GM08714 (cell line): ENCODE data around the gene NR1H2.

ENCODE experiments used
- H3K4me3 ChIP-seq: fragments of 200-500 bp; sonication (Bioruptor generic); 2 replicates; pipeline ENCODE4 v1.5.1; 2014; ENCODE audit warnings: mild to moderate bottlenecking, low read length, inconsistent platforms
- ZNF274 ChIP-seq: IDR thresholded peaks from 2 replicates; pipeline ENCODE4 v1.6.1; 2012; ENCODE audit warnings: mild to moderate bottlenecking, low read depth, low read length

Gene NR1H2

GRCh38 chr19:50376166-50377050 is at the start of gene NR1H2:
Gene NR1H2 (plus strand): TSS chr19:50376457. CDS start chr19:50377606, 1,149 bp downstream.
- TF ChIP-seq ZNF274 = no peak
- H3K4me3 ChIP-seq = peak within 1 kb of the TSS; percentile 78

- no peak for TF ChIP-seq ZNF274
These were observed 49.2 kb upstream of the NR1H2 start for GRCh38 chr19:50327013-50327412.

GRCh38 chr19:50327461-50328223 is 48.6 kb upstream of the NR1H2 start:
- no peak for TF ChIP-seq ZNF274
- H3K4me3 ChIP-seq = no peak overlapping the region

More at GRCh38 chr19:50327013-50327412, 49.2 kb upstream of the NR1H2 start:
- no peak overlapping the region for H3K4me3 ChIP-seq

- no peak overlapping the region; the same call in 1 of the 2 replicates for H3K4me3 ChIP-seq
- TF ChIP-seq ZNF274 = no peak
These were observed 47.9 kb upstream of the NR1H2 start for GRCh38 chr19:50328224-50328872.

GRCh38 chr19:50328873-50329145 is 47.4 kb upstream of the NR1H2 start:
- TF ChIP-seq ZNF274 = no peak
- no peak overlapping the region for H3K4me3 ChIP-seq

GRCh38 chr19:50329146-50329925 is 46.9 kb upstream of the NR1H2 start, which contains the start of gene KCNC3:
Gene KCNC3 (minus strand): TSS chr19:50329377. CDS start chr19:50329082, 295 bp downstream.
- TF ChIP-seq ZNF274 = no peak
- H3K4me3 ChIP-seq = peak within 1 kb of the TSS; percentile 57; the same call in 1 of the 2 replicates

- peak overlapping the region; percentile 57; the same call in 1 of the 2 replicates for H3K4me3 ChIP-seq
These were observed 46.3 kb upstream of the NR1H2 start for GRCh38 chr19:50329926-50330294.

- no peak for TF ChIP-seq ZNF274
- peak overlapping the region; percentile 57; the same call in 1 of the 2 replicates for H3K4me3 ChIP-seq
These were observed 45.7 kb upstream of the NR1H2 start for GRCh38 chr19:50330365-50331078.

- no peak for TF ChIP-seq ZNF274
- H3K4me3 ChIP-seq = peak overlapping the region; percentile 40; the same call in 1 of the 2 replicates
These were observed 44.9 kb upstream of the NR1H2 start for GRCh38 chr19:50331221-50331993.

GRCh38 chr19:50331994-50332243 is 44.3 kb upstream of the NR1H2 start:
- TF ChIP-seq ZNF274 = no peak
- peak overlapping the region; percentile 40; the same call in 1 of the 2 replicates for H3K4me3 ChIP-seq

- peak overlapping the region; percentile 40; the same call in 1 of the 2 replicates for H3K4me3 ChIP-seq
These were observed 43.8 kb upstream of the NR1H2 start for GRCh38 chr19:50332244-50333038.

GRCh38 chr19:50333235-50333736 is 43.0 kb upstream of the NR1H2 start:
- H3K4me3 ChIP-seq = peak overlapping the region; percentile 40; the same call in 1 of the 2 replicates
- no peak for TF ChIP-seq ZNF274

More at GRCh38 chr19:50332244-50333038, 43.8 kb upstream of the NR1H2 start:
- no peak for TF ChIP-seq ZNF274
